Neural progenitor cell (in vitro differentiated cells): ENCODE results near the gene ARHGAP21.

Experiments
- CTCF ChIP-seq: fragments of 200-600 bp; sonication (generic); IDR thresholded peaks from 2 replicates; pipeline ENCODE4 v1.5.1; 2017; ENCODE audit warnings: antibody characterized with exemption, mild to moderate bottlenecking
- EZH2 ChIP-seq: fragments of 200-600 bp; sonication (generic); IDR thresholded peaks from 2 replicates; pipeline ENCODE4 v1.6.1; 2017; ENCODE audit warnings: antibody characterized with exemption, mild to moderate bottlenecking, moderate library complexity
- EZH2phosphoT487 ChIP-seq: fragments of 200-600 bp; sonication (generic); IDR thresholded peaks from 2 replicates; pipeline ENCODE4 v1.6.1; 2017; ENCODE audit warnings: antibody characterized with exemption

DNA sequence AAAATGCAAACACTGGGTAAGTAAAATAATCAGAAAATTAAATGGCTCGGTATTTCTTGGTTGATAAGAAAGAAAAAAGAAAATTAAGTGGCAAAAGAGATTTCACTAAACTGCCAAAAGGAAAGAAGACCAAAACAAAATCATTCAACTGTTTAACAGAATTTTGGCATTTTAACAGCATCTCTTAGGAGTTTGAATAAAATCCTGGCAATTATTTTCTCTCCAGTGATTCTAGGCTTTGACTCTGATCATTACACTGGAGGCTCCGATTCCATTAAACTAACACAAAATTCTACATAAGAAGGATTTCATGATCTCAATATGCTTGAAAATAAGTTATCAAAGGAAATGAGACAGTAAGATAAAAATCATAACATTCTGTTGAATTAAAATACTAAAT lies 62.3 kb downstream of the ARHGAP21 start:
- TF ChIP-seq CTCF, result no peak
- TF ChIP-seq EZH2, result no peak
- no peak for TF ChIP-seq EZH2phosphoT487
